CD4-positive, CD25-positive, alpha-beta regulatory T cell (primary cell): ENCODE measurements around the gene OR13C8. TPM values are rescaled to one million over a fixed set of nuclear protein-coding genes. Genes with fewer than 3 reads are reported as not detected.
"Not testable (repeated sequence)": the region's sequence is repeated elsewhere in the genome, so short reads cannot be mapped to it uniquely, and the experiment has no call there.

Experiments used
- ATAC-seq, 2 donors: fragments of 150-1000 bp; cut with Tn5 transposase; one replicate each; pipeline ENCODE4 v1.10.0; 2021; ENCODE audit warnings: low read depth in 2 of 2, moderate number of reproducible peaks in 2 of 2, moderate library complexity in 1 of 2
- DNase-seq, 3 donors: peaks; one replicate each; pipeline versions ENCODE4 v3.0.0 to v3.0.0-alpha.2; 2012 to 2022; ENCODE audit warnings: mixed read lengths in 1 of 3
- H3K27ac ChIP-seq: one replicate; pipeline ENCODE4 v1.7.0; 2013; ENCODE audit warnings: mild to moderate bottlenecking, low read length; ENCODE audit not compliant: insufficient read depth, poor library complexity, severe bottlenecking
- H3K27me3 ChIP-seq: one replicate; pipeline ENCODE4 v1.7.0; 2013; ENCODE audit warnings: low read length; ENCODE audit not compliant: control insufficient read depth, insufficient read depth
- H3K36me3 ChIP-seq: one replicate; pipeline ENCODE4 v1.7.0; 2013; ENCODE audit warnings: mild to moderate bottlenecking, low read length, moderate library complexity; ENCODE audit not compliant: control insufficient read depth, insufficient read depth
- H3K4me1 ChIP-seq: 2 replicates; pipeline ENCODE4 v1.7.0; 2013; ENCODE audit warnings: mild to moderate bottlenecking, low read length; ENCODE audit not compliant: insufficient read depth, control insufficient read depth, poor library complexity, severe bottlenecking
- H3K4me3 ChIP-seq: one replicate; pipeline ENCODE4 v1.7.0; 2013; ENCODE audit warnings: low read depth, mild to moderate bottlenecking, low read length, moderate library complexity
- H3K9me3 ChIP-seq, 2 experiments: 1 replicate in 1 of 2; 2 replicates in 1 of 2; pipeline ENCODE4 v1.7.0; 2013; ENCODE audit warnings: low read length in 2 of 2, mild to moderate bottlenecking in 1 of 2, moderate library complexity in 1 of 2; ENCODE audit not compliant: control insufficient read depth in 2 of 2
- H3K27ac Mint-ChIP-seq, 3 donors: one replicate each; pipeline ENCODE4 v1.8.0; 2020 to 2022; ENCODE audit warnings: mild to moderate bottlenecking in 3 of 3, mixed read lengths in 3 of 3, moderate library complexity in 2 of 3
- H3K27me3 Mint-ChIP-seq: one replicate; pipeline ENCODE4 v1.8.0; 2022; ENCODE audit warnings: mild to moderate bottlenecking, mixed read lengths
- H3K36me3 Mint-ChIP-seq: one replicate; pipeline ENCODE4 v1.8.0; 2020; ENCODE audit warnings: mixed read lengths
- H3K4me1 Mint-ChIP-seq, 4 donors: one replicate each; pipeline ENCODE4 v1.8.0; 2020 to 2022; ENCODE audit warnings: mixed read lengths in 4 of 4, mild to moderate bottlenecking in 1 of 4
- H3K4me3 Mint-ChIP-seq, 4 donors: one replicate each; pipeline ENCODE4 v1.8.0; 2020 to 2022; ENCODE audit warnings: mild to moderate bottlenecking in 4 of 4, mixed read lengths in 4 of 4, moderate library complexity in 3 of 4
- H3K9me3 Mint-ChIP-seq, 7 donors: one replicate each; pipeline ENCODE4 v1.8.0; 2020 to 2022; ENCODE audit warnings: mixed read lengths in 7 of 7, mild to moderate bottlenecking in 3 of 7, moderate library complexity in 2 of 7
- polyA plus RNA-seq, 4 donors: library from polyadenylated mRNA; unstranded; fragments of 300-500 nt; fragmentation: Illumina TruSeq; gene quantifications; one replicate each; pipeline ENCODE4 v1.2.3, GENCODE V29; 2021
- total RNA-seq: library from RNA; stranded (reverse); gene quantifications from one replicate; pipeline ENCODE4 v1.2.3, GENCODE V29; 2022

Gene OR13C8, protein sequence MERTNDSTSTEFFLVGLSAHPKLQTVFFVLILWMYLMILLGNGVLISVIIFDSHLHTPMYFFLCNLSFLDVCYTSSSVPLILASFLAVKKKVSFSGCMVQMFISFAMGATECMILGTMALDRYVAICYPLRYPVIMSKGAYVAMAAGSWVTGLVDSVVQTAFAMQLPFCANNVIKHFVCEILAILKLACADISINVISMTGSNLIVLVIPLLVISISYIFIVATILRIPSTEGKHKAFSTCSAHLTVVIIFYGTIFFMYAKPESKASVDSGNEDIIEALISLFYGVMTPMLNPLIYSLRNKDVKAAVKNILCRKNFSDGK
- total RNA-seq, result not detected
- polyA plus RNA-seq, result not detected

DNA sequence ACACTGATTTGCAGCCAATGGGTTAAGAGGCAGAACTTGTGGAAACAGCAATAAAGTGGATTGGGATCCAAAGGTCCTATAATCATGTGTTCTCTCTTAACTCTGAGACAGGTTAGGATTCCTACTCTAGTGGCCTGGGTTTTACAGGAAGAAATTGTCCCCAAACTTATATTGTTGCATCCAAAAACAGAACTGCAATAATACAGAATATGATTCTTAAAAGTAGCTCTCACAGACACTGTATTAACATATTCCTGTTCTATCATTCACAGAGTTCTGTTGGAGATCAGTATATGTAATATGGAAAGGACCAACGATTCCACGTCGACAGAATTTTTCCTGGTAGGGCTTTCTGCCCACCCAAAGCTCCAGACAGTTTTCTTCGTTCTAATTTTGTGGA, at the start of gene OR13C8:
Gene OR13C8 (plus strand): TSS at position 301 of the 400 bp plus-strand sequence. CDS start 0 bp downstream, at position 301.
- no peak within 1 kb of the TSS for H3K4me3 Mint-ChIP-seq
- no peaks in the 10 kb centered on the region for H3K36me3 ChIP-seq
- no peaks in the 10 kb centered on the region for H3K27me3 Mint-ChIP-seq
- ATAC-seq (no peak), DNase-seq (no peak)
- H3K27ac Mint-ChIP-seq, result no peak within 1 kb of the TSS
- no peaks in the 10 kb centered on the region for H3K4me1 Mint-ChIP-seq
- H3K36me3 Mint-ChIP-seq, result no peaks in the 10 kb centered on the region
- no peak within 1 kb of the TSS for H3K27ac ChIP-seq
- no peaks in the 10 kb centered on the region for H3K27me3 ChIP-seq
- no peak within 1 kb of the TSS for H3K4me3 ChIP-seq
- H3K4me1 ChIP-seq, result no peaks in the 10 kb centered on the region
- peaks cover 0 to 14% (median 4%) of the 10 kb centered on the region in 7 donors for H3K9me3 Mint-ChIP-seq
- H3K9me3 ChIP-seq, result peaks cover 0 to 3% of the 10 kb centered on the region in 2 experiments

DNA sequence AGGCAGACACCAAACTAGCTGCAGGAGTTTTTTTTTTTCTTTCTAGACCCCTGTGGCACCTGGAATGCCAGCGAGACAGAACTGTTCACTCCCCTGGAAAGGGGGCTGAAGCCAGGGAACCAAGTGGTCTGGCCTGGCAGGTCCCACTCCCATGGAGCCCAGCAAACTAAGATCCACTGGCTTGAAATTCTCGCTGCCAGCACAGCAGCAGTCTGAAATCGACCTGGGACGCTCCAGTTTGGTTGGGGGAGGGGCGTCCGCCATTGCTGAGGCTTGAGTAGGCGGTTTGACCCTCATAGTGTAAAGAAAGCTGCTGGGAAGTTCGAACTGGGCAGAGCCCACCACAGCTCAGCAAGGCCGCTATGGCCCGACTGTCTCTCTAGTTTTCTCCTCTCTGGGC, 48.7 kb upstream of the OR13C8 start:
- H3K27ac ChIP-seq, H3K9me3 ChIP-seq, H3K36me3 Mint-ChIP-seq, H3K9me3 Mint-ChIP-seq, H3K4me1 Mint-ChIP-seq, H3K27me3 Mint-ChIP-seq, H3K4me3 ChIP-seq, H3K4me3 Mint-ChIP-seq, H3K27ac Mint-ChIP-seq, ATAC-seq, H3K4me1 ChIP-seq, H3K36me3 ChIP-seq, DNase-seq, H3K27me3 ChIP-seq: not testable (repeated sequence)

DNA sequence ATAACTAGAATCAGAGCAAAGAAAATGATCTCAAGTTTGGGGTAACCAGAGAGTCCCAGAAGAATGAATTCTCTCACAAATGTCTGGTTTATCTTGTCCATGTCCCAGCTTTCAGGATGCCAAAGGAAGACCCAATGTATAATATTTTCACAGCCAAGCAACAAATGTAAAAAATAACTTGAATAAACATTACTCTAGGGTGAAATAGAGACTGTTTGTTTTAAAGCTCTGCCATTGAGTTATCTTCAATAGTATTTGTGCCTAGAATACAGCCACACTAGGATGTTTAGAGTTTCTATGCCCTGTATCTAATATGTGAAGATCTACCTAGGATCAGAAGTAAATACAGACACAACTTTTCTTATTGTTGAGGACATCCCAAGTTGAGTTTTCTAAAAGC, 41.9 kb upstream of the OR13C8 start, which contains the start of gene OR13C4:
Gene OR13C4 (minus strand): TSS at position 101 of the 400 bp plus-strand sequence. CDS start 0 bp downstream, at position 101.
- no peak for ATAC-seq

GRCh38 chr9:104536756-104537155, 32.2 kb upstream of the OR13C8 start, which contains the start of gene OR13C3:
TSS of gene OR13C3 (minus strand) at chr9:104536856. CDS start at chr9:104536723, 133 bp downstream.
- Mint-ChIP-seq H3K27me3 (no peaks in the 10 kb centered on the region), H3K27ac (no peak within 1 kb of the TSS), H3K4me1 (no peaks in the 10 kb centered on the region), H3K9me3 (peaks cover 0 to 2% (median 0%) of the 10 kb centered on the region in 7 donors), H3K36me3 (no peaks in the 10 kb centered on the region), H3K4me3 (no peak within 1 kb of the TSS)
- H3K4me3 ChIP-seq, result no peak within 1 kb of the TSS
- H3K4me1 ChIP-seq, result no peaks in the 10 kb centered on the region
- no peaks in the 10 kb centered on the region for H3K27me3 ChIP-seq
- H3K9me3 ChIP-seq, result no peaks in the 10 kb centered on the region
- H3K27ac ChIP-seq, result no peak within 1 kb of the TSS
- ATAC-seq (no peak), DNase-seq (no peak)
- no peaks in the 10 kb centered on the region for H3K36me3 ChIP-seq

More for the DNA sequence above, 41.9 kb upstream of the OR13C8 start, which contains the start of gene OR13C4:
- Mint-ChIP-seq H3K9me3 (peaks cover 0 to 6% (median 3%) of the 10 kb centered on the region in 7 donors), H3K27me3 (no peaks in the 10 kb centered on the region), H3K27ac (no peak within 1 kb of the TSS), H3K4me1 (no peaks in the 10 kb centered on the region), H3K4me3 (no peak within 1 kb of the TSS), H3K36me3 (no peaks in the 10 kb centered on the region)
- H3K4me1 ChIP-seq, result no peaks in the 10 kb centered on the region
- H3K36me3 ChIP-seq, result no peaks in the 10 kb centered on the region
- H3K27me3 ChIP-seq, result no peaks in the 10 kb centered on the region
- DNase-seq, result no peak
- H3K4me3 ChIP-seq, result no peak within 1 kb of the TSS
- no peak within 1 kb of the TSS for H3K27ac ChIP-seq
- no peaks in the 10 kb centered on the region for H3K9me3 ChIP-seq

GRCh38 chr9:104539275-104539674, 29.7 kb upstream of the OR13C8 start:
- no peak for ATAC-seq
- no peak for DNase-seq
- Mint-ChIP-seq H3K27ac (no peak overlapping the region), H3K27me3 (no peaks in the 10 kb centered on the region), H3K36me3 (no peaks in the 10 kb centered on the region), H3K9me3 (peaks cover 0 to 4% (median 0%) of the 10 kb centered on the region in 7 donors), H3K4me3 (no peak overlapping the region), H3K4me1 (no peaks in the 10 kb centered on the region)
- Histone ChIP-seq H3K36me3 (no peaks in the 10 kb centered on the region), H3K4me3 (no peak overlapping the region), H3K4me1 (no peaks in the 10 kb centered on the region), H3K27me3 (no peaks in the 10 kb centered on the region), H3K27ac (no peak overlapping the region), H3K9me3 (no peaks in the 10 kb centered on the region)

DNA sequence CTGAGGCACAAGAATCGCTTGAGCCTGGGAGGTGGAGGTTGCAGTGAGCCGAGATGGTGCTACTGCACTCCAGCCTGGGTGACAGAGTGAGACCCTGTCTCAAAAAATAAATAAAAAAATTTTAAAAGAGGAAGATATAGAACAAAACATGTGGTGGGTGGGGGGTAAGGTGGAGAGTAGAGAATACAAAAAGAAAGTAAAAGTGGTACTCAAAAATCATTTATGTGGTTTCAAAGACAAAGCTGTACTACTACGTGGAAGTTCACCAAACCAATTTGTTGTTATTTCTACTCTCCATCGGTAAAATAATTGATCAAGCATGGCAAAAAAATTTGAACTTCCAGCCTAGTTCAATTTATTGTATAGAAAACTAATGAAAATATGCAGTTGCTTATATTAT, 24.3 kb upstream of the OR13C8 start:
- no peaks in the 10 kb centered on the region for H3K9me3 ChIP-seq
- H3K27ac ChIP-seq, result no peak overlapping the region
- Mint-ChIP-seq H3K9me3 (peaks cover 0 to 4% (median 0%) of the 10 kb centered on the region in 7 donors), H3K36me3 (no peaks in the 10 kb centered on the region), H3K4me3 (no peak overlapping the region), H3K27ac (no peak overlapping the region), H3K4me1 (no peaks in the 10 kb centered on the region), H3K27me3 (no peaks in the 10 kb centered on the region)
- no peaks in the 10 kb centered on the region for H3K36me3 ChIP-seq
- no peaks in the 10 kb centered on the region for H3K27me3 ChIP-seq
- H3K4me1 ChIP-seq, result no peaks in the 10 kb centered on the region
- ATAC-seq (no peak), DNase-seq (no peak)
- H3K4me3 ChIP-seq, result no peak overlapping the region

DNA sequence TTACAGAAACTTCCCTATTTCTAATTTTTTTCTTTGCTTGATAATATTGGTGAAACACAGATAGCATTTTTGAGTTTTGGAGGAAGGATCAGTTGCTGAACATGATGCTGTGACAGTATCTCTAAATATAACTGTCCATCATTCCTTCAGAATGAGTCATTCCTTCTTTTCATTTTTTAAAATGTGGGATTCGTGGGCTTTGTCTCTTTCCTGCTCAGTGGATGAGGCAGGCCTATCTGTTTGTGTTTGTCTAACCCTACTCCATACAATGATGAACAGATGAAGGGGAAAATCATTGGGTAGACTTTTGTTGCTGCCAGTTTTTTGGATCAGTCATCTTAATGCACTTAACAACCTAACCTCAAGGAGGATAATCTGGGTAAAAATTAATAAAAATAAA, 15.7 kb upstream of the OR13C8 start:
- Mint-ChIP-seq H3K27me3 (no peaks in the 10 kb centered on the region), H3K36me3 (no peaks in the 10 kb centered on the region), H3K9me3 (peaks cover 0 to 12% (median 4%) of the 10 kb centered on the region in 7 donors), H3K4me1 (no peaks in the 10 kb centered on the region), H3K4me3 (no peak overlapping the region), H3K27ac (no peak overlapping the region)
- H3K27ac ChIP-seq, result no peak overlapping the region
- no peak overlapping the region for H3K4me3 ChIP-seq
- H3K4me1 ChIP-seq, result no peaks in the 10 kb centered on the region
- no peaks in the 10 kb centered on the region for H3K36me3 ChIP-seq
- ATAC-seq (no peak), DNase-seq (no peak)
- H3K9me3 ChIP-seq, result no peaks in the 10 kb centered on the region
- H3K27me3 ChIP-seq, result no peaks in the 10 kb centered on the region

- no peak overlapping the region for H3K4me3 ChIP-seq
- Mint-ChIP-seq H3K27ac (no peak overlapping the region), H3K4me3 (no peak overlapping the region), H3K4me1 (no peaks in the 10 kb centered on the region), H3K9me3 (peaks cover 0 to 13% (median 7%) of the 10 kb centered on the region in 7 donors), H3K27me3 (no peaks in the 10 kb centered on the region), H3K36me3 (no peaks in the 10 kb centered on the region)
- H3K9me3 ChIP-seq, result no peaks in the 10 kb centered on the region
- no peak overlapping the region for H3K27ac ChIP-seq
- no peaks in the 10 kb centered on the region for H3K4me1 ChIP-seq
- ATAC-seq (no peak), DNase-seq (no peak)
- no peaks in the 10 kb centered on the region for H3K36me3 ChIP-seq
- no peaks in the 10 kb centered on the region for H3K27me3 ChIP-seq
These were observed 13.4 kb upstream of the OR13C8 start for GRCh38 chr9:104555521-104555920.
